Erythroblast (primary cell): ENCODE measurements around the gene CASD1.

ENCODE experiments used
- GATA1 ChIP-seq: IDR thresholded peaks from 2 replicates; pipeline ENCODE4 v1.6.1; 2011; ENCODE audit warnings: low read depth, mild to moderate bottlenecking, control low read depth, low read length, moderate library complexity
- POLR2A ChIP-seq: IDR thresholded peaks from 2 replicates; pipeline ENCODE4 v1.6.1; 2011; ENCODE audit warnings: mild to moderate bottlenecking, low read length

- TF ChIP-seq POLR2A (no peak), GATA1 (no peak)
Observed at GRCh38 chr7:94575646-94576045, 66.0 kb downstream of the CASD1 start.
